Measurements from ENCODE around the gene MAPK11. TPM values are rescaled to one million over a fixed set of nuclear protein-coding genes. Genes with fewer than 3 reads are reported as not detected.
A peak's percentile ranks its signal among the peaks of the same experiment; 100 is the strongest.

MAPK11 gene
- total and polyA plus RNA-seq, 9 of the 15 experiments (the other 6 are each of a cell fraction or from before 2014, with no cell fraction given), result 0.06 to 14.6 (median 5.3) TPM

DNA sequence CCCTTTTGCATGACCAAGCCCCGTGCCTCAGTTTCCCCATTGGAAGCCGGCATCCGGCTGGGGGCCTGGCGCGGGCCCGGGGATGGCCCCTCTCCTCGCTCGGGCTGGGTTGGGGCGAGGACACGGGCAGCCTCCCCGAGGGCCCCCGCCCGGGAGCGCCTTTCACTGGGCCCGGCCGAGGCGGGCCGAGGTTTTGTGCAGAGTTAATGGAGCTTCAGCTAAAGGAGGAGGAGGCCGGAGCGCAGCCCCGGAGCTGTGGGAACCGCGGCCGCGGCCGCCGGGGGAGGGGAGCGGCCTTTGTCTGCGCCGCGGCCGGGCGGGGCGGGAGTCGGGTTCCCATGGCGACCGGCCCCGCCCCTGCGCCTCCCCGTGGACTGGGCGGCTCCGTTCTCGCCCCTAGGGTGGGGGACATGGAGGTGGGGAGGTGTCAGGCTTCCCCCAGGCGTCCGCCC is 1.4 kb upstream of the MAPK11 start (continued):
- TF ChIP-seq, protein P1, sequence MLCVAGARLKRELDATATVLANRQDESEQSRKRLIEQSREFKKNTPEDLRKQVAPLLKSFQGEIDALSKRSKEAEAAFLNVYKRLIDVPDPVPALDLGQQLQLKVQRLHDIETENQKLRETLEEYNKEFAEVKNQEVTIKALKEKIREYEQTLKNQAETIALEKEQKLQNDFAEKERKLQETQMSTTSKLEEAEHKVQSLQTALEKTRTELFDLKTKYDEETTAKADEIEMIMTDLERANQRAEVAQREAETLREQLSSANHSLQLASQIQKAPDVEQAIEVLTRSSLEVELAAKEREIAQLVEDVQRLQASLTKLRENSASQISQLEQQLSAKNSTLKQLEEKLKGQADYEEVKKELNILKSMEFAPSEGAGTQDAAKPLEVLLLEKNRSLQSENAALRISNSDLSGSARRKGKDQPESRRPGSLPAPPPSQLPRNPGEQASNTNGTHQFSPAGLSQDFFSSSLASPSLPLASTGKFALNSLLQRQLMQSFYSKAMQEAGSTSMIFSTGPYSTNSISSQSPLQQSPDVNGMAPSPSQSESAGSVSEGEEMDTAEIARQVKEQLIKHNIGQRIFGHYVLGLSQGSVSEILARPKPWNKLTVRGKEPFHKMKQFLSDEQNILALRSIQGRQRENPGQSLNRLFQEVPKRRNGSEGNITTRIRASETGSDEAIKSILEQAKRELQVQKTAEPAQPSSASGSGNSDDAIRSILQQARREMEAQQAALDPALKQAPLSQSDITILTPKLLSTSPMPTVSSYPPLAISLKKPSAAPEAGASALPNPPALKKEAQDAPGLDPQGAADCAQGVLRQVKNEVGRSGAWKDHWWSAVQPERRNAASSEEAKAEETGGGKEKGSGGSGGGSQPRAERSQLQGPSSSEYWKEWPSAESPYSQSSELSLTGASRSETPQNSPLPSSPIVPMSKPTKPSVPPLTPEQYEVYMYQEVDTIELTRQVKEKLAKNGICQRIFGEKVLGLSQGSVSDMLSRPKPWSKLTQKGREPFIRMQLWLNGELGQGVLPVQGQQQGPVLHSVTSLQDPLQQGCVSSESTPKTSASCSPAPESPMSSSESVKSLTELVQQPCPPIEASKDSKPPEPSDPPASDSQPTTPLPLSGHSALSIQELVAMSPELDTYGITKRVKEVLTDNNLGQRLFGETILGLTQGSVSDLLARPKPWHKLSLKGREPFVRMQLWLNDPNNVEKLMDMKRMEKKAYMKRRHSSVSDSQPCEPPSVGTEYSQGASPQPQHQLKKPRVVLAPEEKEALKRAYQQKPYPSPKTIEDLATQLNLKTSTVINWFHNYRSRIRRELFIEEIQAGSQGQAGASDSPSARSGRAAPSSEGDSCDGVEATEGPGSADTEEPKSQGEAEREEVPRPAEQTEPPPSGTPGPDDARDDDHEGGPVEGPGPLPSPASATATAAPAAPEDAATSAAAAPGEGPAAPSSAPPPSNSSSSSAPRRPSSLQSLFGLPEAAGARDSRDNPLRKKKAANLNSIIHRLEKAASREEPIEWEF (CRISPR knock-in tag; IDR thresholded peaks at IDR 0.05), result no peak
- TF ChIP-seq ZNF143 (CRISPR knock-in tag; IDR thresholded peaks at IDR 0.05), result no peak
- TF ChIP-seq SIX5 (IDR thresholded peaks at IDR 0.05; ENCODE audit: borderline replicate concordance in 1 of 2, insufficient read depth in 1 of 2, low read depth in 1 of 2, low read length in 2 of 2), result no peak
- no peak for TF ChIP-seq GATAD2A (IDR thresholded peaks at IDR 0.05)
- no peak for TF ChIP-seq U2AF1 (optimal IDR thresholded peaks at IDR 0.05; ENCODE audit: low read depth, low read length)
- TF ChIP-seq ZNF449 (CRISPR knock-in tag; IDR thresholded peaks at IDR 0.05), result no peak
- peak; percentile 77 for TF ChIP-seq BMI1 (IDR thresholded peaks at IDR 0.05; ENCODE audit: low read length)
- no peak for TF ChIP-seq ZNF23 (CRISPR knock-in tag; IDR thresholded peaks at IDR 0.05)
- TF ChIP-seq CBFA2T3 (IDR thresholded peaks at IDR 0.05), result no peak
- TF ChIP-seq KLF13 (tag; IDR thresholded peaks at IDR 0.05; ENCODE audit: borderline replicate concordance, low read depth), result peak; percentile 87
- no peak for TF ChIP-seq ZNF311 (CRISPR knock-in tag; IDR thresholded peaks at IDR 0.05)
- TF ChIP-seq LARP7 (IDR thresholded peaks at IDR 0.05), result no peak
- no peak for TF ChIP-seq MCM7 (IDR thresholded peaks at IDR 0.05)
- no peak for TF ChIP-seq THRA (IDR thresholded peaks at IDR 0.05)
- TF ChIP-seq NCOA2 (IDR thresholded peaks at IDR 0.05; ENCODE audit: partially characterized antibody in 2 of 2), result no peak
- no peak for TF ChIP-seq ZFPM2 (CRISPR knock-in tag; IDR thresholded peaks at IDR 0.05)
- TF ChIP-seq ZNF354B (CRISPR knock-in tag; IDR thresholded peaks at IDR 0.05), result no peak
- TF ChIP-seq GATAD2B (IDR thresholded peaks at IDR 0.05; ENCODE audit: borderline replicate concordance), result 0 out of 2 replicates have a peak, but pooled peaks have one; percentile 14

Data from K562 (cell line).